ENCODE results near the gene EYA2.

EYA2 gene

DNA sequence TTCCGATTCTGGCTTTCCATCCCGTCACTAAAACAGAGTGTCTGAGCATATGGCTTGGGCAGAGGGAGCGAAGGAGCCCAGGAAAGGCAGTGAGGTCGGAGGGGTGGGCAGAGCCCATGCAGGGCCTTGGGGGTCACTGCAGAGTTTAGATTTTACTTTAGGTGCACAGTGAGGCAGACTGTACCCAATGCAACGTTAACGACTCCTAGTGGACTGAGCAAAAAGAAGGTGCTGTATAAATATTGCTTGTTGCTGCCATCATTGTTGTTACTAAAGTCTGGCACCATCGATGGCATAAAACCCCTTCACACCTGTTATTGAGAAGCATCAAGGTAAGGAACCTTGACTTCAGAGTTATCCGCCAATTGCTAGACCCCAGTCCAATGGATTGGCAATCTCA is 119.0 kb downstream of the EYA2 start:
- no peak for ATAC-seq
- TF ChIP-seq ZC3H10 (CRISPR knock-in tag; IDR thresholded peaks at IDR 0.05), result no peak
- TF ChIP-seq TOX (CRISPR knock-in tag; IDR thresholded peaks at IDR 0.05; ENCODE audit: borderline replicate concordance), result no peak
- no peak for TF ChIP-seq PPARA (CRISPR knock-in tag; IDR thresholded peaks at IDR 0.05; ENCODE audit: borderline replicate concordance)
- no peak for TF ChIP-seq ARNTL (CRISPR knock-in tag; IDR thresholded peaks at IDR 0.05; ENCODE audit: borderline replicate concordance, low read depth)
- no peak for TF ChIP-seq ZNF8 (CRISPR knock-in tag; IDR thresholded peaks at IDR 0.05)
- TF ChIP-seq PATZ1 (CRISPR knock-in tag; IDR thresholded peaks at IDR 0.05; ENCODE audit: borderline replicate concordance), result no peak
- TF ChIP-seq OSR1 (CRISPR knock-in tag; IDR thresholded peaks at IDR 0.05), result no peak
- TF ChIP-seq ZFP30 (CRISPR knock-in tag; IDR thresholded peaks at IDR 0.05), result no peak
- TF ChIP-seq, protein P1, sequence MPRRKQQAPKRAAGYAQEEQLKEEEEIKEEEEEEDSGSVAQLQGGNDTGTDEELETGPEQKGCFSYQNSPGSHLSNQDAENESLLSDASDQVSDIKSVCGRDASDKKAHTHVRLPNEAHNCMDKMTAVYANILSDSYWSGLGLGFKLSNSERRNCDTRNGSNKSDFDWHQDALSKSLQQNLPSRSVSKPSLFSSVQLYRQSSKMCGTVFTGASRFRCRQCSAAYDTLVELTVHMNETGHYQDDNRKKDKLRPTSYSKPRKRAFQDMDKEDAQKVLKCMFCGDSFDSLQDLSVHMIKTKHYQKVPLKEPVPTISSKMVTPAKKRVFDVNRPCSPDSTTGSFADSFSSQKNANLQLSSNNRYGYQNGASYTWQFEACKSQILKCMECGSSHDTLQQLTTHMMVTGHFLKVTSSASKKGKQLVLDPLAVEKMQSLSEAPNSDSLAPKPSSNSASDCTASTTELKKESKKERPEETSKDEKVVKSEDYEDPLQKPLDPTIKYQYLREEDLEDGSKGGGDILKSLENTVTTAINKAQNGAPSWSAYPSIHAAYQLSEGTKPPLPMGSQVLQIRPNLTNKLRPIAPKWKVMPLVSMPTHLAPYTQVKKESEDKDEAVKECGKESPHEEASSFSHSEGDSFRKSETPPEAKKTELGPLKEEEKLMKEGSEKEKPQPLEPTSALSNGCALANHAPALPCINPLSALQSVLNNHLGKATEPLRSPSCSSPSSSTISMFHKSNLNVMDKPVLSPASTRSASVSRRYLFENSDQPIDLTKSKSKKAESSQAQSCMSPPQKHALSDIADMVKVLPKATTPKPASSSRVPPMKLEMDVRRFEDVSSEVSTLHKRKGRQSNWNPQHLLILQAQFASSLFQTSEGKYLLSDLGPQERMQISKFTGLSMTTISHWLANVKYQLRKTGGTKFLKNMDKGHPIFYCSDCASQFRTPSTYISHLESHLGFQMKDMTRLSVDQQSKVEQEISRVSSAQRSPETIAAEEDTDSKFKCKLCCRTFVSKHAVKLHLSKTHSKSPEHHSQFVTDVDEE (CRISPR knock-in tag; IDR thresholded peaks at IDR 0.05), result no peak
- no peak for TF ChIP-seq TCF4 (CRISPR knock-in tag; IDR thresholded peaks at IDR 0.05; ENCODE audit: borderline replicate concordance)
- TF ChIP-seq RARB (CRISPR knock-in tag; IDR thresholded peaks at IDR 0.05), result no peak
- no peak for TF ChIP-seq CSDC2 (CRISPR knock-in tag; IDR thresholded peaks at IDR 0.05)

DNA sequence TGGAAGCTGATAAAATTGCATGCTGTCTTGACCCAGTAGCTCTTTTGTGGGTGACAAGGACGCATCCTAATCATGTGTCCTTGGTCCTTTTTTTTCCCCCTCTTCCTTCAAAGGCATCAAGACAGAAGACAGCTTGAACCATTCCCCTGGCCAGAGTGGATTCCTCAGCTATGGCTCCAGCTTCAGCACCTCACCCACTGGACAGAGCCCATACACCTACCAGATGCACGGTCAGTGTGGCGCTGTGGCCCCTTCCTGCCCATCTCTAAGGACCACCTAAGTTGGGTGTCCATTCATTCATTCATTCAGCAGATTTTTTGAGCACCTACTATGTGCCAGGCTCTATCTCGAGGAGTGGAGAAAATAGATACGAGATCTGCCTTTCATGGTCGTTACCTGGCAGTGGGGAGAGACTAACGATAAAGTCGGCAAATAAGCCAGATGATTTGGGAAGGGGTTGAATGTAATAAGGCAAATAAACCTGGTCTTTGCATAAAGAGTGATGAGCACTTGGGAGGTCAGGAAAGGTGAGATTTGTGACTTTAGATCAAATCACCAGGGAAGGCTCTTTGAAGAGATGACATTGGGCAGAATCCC is 121.5 kb downstream of the EYA2 start:
- TF ChIP-seq CREB5 (CRISPR knock-in tag; IDR thresholded peaks at IDR 0.05; ENCODE audit: low read depth) (no peak), ARNTL (CRISPR knock-in tag; IDR thresholded peaks at IDR 0.05; ENCODE audit: borderline replicate concordance, low read depth) (no peak), ZNF8 (CRISPR knock-in tag; IDR thresholded peaks at IDR 0.05) (no peak), OSR1 (CRISPR knock-in tag; IDR thresholded peaks at IDR 0.05) (no peak), GLIS3 (CRISPR knock-in tag; IDR thresholded peaks at IDR 0.05) (no peak), ISL1 (CRISPR knock-in tag; IDR thresholded peaks at IDR 0.05) (no peak), ZC3H10 (CRISPR knock-in tag; IDR thresholded peaks at IDR 0.05) (no peak), ZNF70 (CRISPR knock-in tag; IDR thresholded peaks at IDR 0.05) (no peak), SNAI2 (CRISPR knock-in tag; IDR thresholded peaks at IDR 0.05) (no peak), CSDC2 (CRISPR knock-in tag; IDR thresholded peaks at IDR 0.05) (no peak), ESRRG (CRISPR knock-in tag; IDR thresholded peaks at IDR 0.05) (no peak)
- TF ChIP-seq, protein P2, sequence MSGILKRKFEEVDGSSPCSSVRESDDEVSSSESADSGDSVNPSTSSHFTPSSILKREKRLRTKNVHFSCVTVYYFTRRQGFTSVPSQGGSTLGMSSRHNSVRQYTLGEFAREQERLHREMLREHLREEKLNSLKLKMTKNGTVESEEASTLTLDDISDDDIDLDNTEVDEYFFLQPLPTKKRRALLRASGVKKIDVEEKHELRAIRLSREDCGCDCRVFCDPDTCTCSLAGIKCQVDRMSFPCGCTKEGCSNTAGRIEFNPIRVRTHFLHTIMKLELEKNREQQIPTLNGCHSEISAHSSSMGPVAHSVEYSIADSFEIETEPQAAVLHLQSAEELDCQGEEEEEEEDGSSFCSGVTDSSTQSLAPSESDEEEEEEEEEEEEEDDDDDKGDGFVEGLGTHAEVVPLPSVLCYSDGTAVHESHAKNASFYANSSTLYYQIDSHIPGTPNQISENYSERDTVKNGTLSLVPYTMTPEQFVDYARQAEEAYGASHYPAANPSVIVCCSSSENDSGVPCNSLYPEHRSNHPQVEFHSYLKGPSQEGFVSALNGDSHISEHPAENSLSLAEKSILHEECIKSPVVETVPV (CRISPR knock-in tag; IDR thresholded peaks at IDR 0.05), result no peak
- TF ChIP-seq, protein P1 (CRISPR knock-in tag; IDR thresholded peaks at IDR 0.05), result no peak
- ATAC-seq, result no peak

GRCh38 chr20:47018381-47018780 is 123.7 kb downstream of the EYA2 start:
- no peak for ATAC-seq
- TF ChIP-seq ZNF8 (CRISPR knock-in tag; IDR thresholded peaks at IDR 0.05), result no peak
- TF ChIP-seq SNAI2 (CRISPR knock-in tag; IDR thresholded peaks at IDR 0.05), result no peak
- no peak for TF ChIP-seq TOX (CRISPR knock-in tag; IDR thresholded peaks at IDR 0.05; ENCODE audit: borderline replicate concordance)
- TF ChIP-seq ZFP30 (CRISPR knock-in tag; IDR thresholded peaks at IDR 0.05), result no peak
- TF ChIP-seq PPARA (CRISPR knock-in tag; IDR thresholded peaks at IDR 0.05; ENCODE audit: borderline replicate concordance), result no peak
- no peak for TF ChIP-seq CSDC2 (CRISPR knock-in tag; IDR thresholded peaks at IDR 0.05)
- TF ChIP-seq TCF4 (CRISPR knock-in tag; IDR thresholded peaks at IDR 0.05; ENCODE audit: borderline replicate concordance), result no peak
- TF ChIP-seq ARNTL (CRISPR knock-in tag; IDR thresholded peaks at IDR 0.05; ENCODE audit: borderline replicate concordance, low read depth), result no peak
- TF ChIP-seq ESRRG (CRISPR knock-in tag; IDR thresholded peaks at IDR 0.05), result no peak
- TF ChIP-seq, protein P1 (CRISPR knock-in tag; IDR thresholded peaks at IDR 0.05), result no peak
- TF ChIP-seq, protein P3, sequence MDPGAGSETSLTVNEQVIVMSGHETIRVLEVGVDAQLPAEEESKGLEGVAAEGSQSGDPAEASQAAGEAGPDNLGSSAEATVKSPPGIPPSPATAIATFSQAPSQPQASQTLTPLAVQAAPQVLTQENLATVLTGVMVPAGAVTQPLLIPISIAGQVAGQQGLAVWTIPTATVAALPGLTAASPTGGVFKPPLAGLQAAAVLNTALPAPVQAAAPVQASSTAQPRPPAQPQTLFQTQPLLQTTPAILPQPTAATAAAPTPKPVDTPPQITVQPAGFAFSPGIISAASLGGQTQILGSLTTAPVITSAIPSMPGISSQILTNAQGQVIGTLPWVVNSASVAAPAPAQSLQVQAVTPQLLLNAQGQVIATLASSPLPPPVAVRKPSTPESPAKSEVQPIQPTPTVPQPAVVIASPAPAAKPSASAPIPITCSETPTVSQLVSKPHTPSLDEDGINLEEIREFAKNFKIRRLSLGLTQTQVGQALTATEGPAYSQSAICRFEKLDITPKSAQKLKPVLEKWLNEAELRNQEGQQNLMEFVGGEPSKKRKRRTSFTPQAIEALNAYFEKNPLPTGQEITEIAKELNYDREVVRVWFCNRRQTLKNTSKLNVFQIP (CRISPR knock-in tag; IDR thresholded peaks at IDR 0.05; ENCODE audit: borderline replicate concordance, low read depth), result no peak

Data from SK-N-SH treated with all-trans-retinoic acid at 6 μM for 48 hours (cell line).